ENCODE measurements around the gene SHLD2. TPM values are rescaled to one million over a fixed set of nuclear protein-coding genes. Genes with fewer than 3 reads are reported as not detected.
"Not testable (repeated sequence)": the region's sequence is repeated elsewhere in the genome, so short reads cannot be mapped to it uniquely, and the experiment has no call there.

The SHLD2 gene
- total and polyA plus RNA-seq, 2 donors, result 17.9 to 22.3 TPM

GRCh38 chr10:87060280-87060928 is 34.6 kb upstream of the SHLD2 start:
- H3K36me3 ChIP-seq (ENCODE audit: control insufficient read depth in 2 of 2, insufficient read depth in 2 of 2, low read length in 1 of 2), result peaks cover 21 to 57% of the 10 kb centered on the region in 2 donors
- no peaks in the 10 kb centered on the region for H3K4me1 ChIP-seq (ENCODE audit: control insufficient read depth in 2 of 2, insufficient read depth in 2 of 2, low read length in 2 of 2)
- no peak overlapping the region for H3K4me3 ChIP-seq (ENCODE audit: low read length in 2 of 2)
- no peak overlapping the region for H3K27ac ChIP-seq (ENCODE audit: low read depth in 1 of 2, low read length in 1 of 2)
- WGBS, result 98% methylated on average over 6 of the region's 6 CpGs
- H3K27me3 ChIP-seq (ENCODE audit: control insufficient read depth in 2 of 2, insufficient read depth in 1 of 2, low read length in 1 of 2), result no peaks in the 10 kb centered on the region
- DNase-seq (ENCODE audit: low read depth in 6 of 9, low spot score in 9 of 9), result no peak
- H3K9me3 ChIP-seq (ENCODE audit: control insufficient read depth in 2 of 2, insufficient read depth in 1 of 2, low read length in 1 of 2), result no peaks in the 10 kb centered on the region

- 84% methylated on average over 5 of the region's 5 CpGs for WGBS
- Histone ChIP-seq H3K36me3 (ENCODE audit: control insufficient read depth in 2 of 2, insufficient read depth in 2 of 2, low read length in 1 of 2) (peaks cover 30 to 55% of the 10 kb centered on the region in 2 donors), H3K27me3 (ENCODE audit: control insufficient read depth in 2 of 2, insufficient read depth in 1 of 2, low read length in 1 of 2) (no peaks in the 10 kb centered on the region), H3K4me1 (ENCODE audit: control insufficient read depth in 2 of 2, insufficient read depth in 2 of 2, low read length in 2 of 2) (no peaks in the 10 kb centered on the region), H3K27ac (ENCODE audit: low read depth in 1 of 2, low read length in 1 of 2) (no peak overlapping the region), H3K9me3 (ENCODE audit: control insufficient read depth in 2 of 2, insufficient read depth in 1 of 2, low read length in 1 of 2) (no peaks in the 10 kb centered on the region), H3K4me3 (ENCODE audit: low read length in 2 of 2) (no peak overlapping the region)
- DNase-seq (ENCODE audit: low read depth in 6 of 9, low spot score in 9 of 9), result no peak
Observed at GRCh38 chr10:87064651-87065050, 30.4 kb upstream of the SHLD2 start.

- 98% methylated on average over 2 of the region's 2 CpGs for WGBS
- no peaks in the 10 kb centered on the region for H3K4me1 ChIP-seq (ENCODE audit: control insufficient read depth in 2 of 2, insufficient read depth in 2 of 2, low read length in 2 of 2)
- no peak for DNase-seq (ENCODE audit: low read depth in 6 of 9, low spot score in 9 of 9)
- H3K9me3 ChIP-seq (ENCODE audit: control insufficient read depth in 2 of 2, insufficient read depth in 1 of 2, low read length in 1 of 2), result no peaks in the 10 kb centered on the region
- no peaks in the 10 kb centered on the region for H3K27me3 ChIP-seq (ENCODE audit: control insufficient read depth in 2 of 2, insufficient read depth in 1 of 2, low read length in 1 of 2)
- H3K36me3 ChIP-seq (ENCODE audit: control insufficient read depth in 2 of 2, insufficient read depth in 2 of 2, low read length in 1 of 2), result peaks cover 24 to 46% of the 10 kb centered on the region in 2 donors
- H3K27ac ChIP-seq (ENCODE audit: low read depth in 1 of 2, low read length in 1 of 2), result no peak overlapping the region
- H3K4me3 ChIP-seq (ENCODE audit: low read length in 2 of 2), result no peak overlapping the region
Observed at GRCh38 chr10:87066178-87066577, 28.8 kb upstream of the SHLD2 start.

DNA sequence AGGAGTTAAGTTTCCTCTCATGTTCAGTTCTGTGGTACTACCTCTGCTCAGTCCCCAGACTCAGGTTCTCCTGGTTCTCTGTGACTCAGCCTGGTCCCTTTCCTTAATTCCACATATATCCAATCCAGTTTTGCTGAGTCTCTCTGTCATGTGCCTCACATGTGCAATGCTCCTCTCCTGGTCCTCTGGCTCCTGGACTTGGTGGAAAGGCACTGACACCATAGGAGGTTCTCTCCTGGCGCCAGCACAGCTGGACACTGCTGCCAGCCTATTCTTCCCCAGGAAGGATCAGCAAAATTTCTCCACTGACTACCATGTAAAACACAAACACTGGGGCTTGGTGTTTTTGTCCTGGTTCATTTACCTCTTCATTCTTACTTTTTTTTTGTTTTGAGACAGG is 28.1 kb upstream of the SHLD2 start:
- no peak overlapping the region for H3K27ac ChIP-seq (ENCODE audit: low read depth in 1 of 2, low read length in 1 of 2)
- 100% methylated on average over 1 of the region's 1 CpG for WGBS
- no peaks in the 10 kb centered on the region for H3K4me1 ChIP-seq (ENCODE audit: control insufficient read depth in 2 of 2, insufficient read depth in 2 of 2, low read length in 2 of 2)
- no peaks in the 10 kb centered on the region for H3K27me3 ChIP-seq (ENCODE audit: control insufficient read depth in 2 of 2, insufficient read depth in 1 of 2, low read length in 1 of 2)
- peaks cover 22 to 41% of the 10 kb centered on the region in 2 donors for H3K36me3 ChIP-seq (ENCODE audit: control insufficient read depth in 2 of 2, insufficient read depth in 2 of 2, low read length in 1 of 2)
- DNase-seq (ENCODE audit: low read depth in 6 of 9, low spot score in 9 of 9), result no peak
- no peak overlapping the region for H3K4me3 ChIP-seq (ENCODE audit: low read length in 2 of 2)
- H3K9me3 ChIP-seq (ENCODE audit: control insufficient read depth in 2 of 2, insufficient read depth in 1 of 2, low read length in 1 of 2), result no peaks in the 10 kb centered on the region

DNA sequence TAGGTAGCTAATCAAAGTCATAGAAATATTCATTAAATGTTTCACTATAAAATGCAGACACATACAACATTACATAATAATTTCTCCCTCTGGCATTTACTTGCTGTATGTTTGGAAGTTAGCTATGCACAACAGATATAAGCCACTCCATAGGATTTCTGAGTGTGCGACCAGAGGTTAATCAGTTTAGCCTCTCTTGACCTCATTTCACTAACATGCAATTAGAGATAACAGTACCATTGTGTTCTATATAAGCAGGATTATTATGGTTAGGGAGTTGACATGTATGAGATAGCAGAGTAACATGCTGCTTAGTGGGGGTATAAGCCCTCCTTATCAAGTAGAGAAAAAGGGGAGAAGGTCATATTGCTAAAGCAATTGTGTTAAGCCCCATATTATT is 26.7 kb upstream of the SHLD2 start:
- H3K4me1 ChIP-seq (ENCODE audit: control insufficient read depth in 2 of 2, insufficient read depth in 2 of 2, low read length in 2 of 2), result no peaks in the 10 kb centered on the region
- WGBS, result 99% methylated on average over 1 of the region's 1 CpG
- H3K27me3 ChIP-seq (ENCODE audit: control insufficient read depth in 2 of 2, insufficient read depth in 1 of 2, low read length in 1 of 2), result no peaks in the 10 kb centered on the region
- peaks cover 29 to 47% of the 10 kb centered on the region in 2 donors for H3K36me3 ChIP-seq (ENCODE audit: control insufficient read depth in 2 of 2, insufficient read depth in 2 of 2, low read length in 1 of 2)
- H3K9me3 ChIP-seq (ENCODE audit: control insufficient read depth in 2 of 2, insufficient read depth in 1 of 2, low read length in 1 of 2), result no peaks in the 10 kb centered on the region
- DNase-seq (ENCODE audit: low read depth in 6 of 9, low spot score in 9 of 9), result no peak
- H3K4me3 ChIP-seq (ENCODE audit: low read length in 2 of 2), result no peak overlapping the region
- H3K27ac ChIP-seq (ENCODE audit: low read depth in 1 of 2, low read length in 1 of 2), result no peak overlapping the region

GRCh38 chr10:87072449-87072848 is 22.6 kb upstream of the SHLD2 start:
- H3K4me1 ChIP-seq (ENCODE audit: control insufficient read depth in 2 of 2, insufficient read depth in 2 of 2, low read length in 2 of 2), result no peaks in the 10 kb centered on the region
- H3K4me3 ChIP-seq (ENCODE audit: low read length in 2 of 2), result no peak overlapping the region
- 97% methylated on average over 2 of the region's 2 CpGs for WGBS
- peaks cover 8 to 17% of the 10 kb centered on the region in 2 donors for H3K36me3 ChIP-seq (ENCODE audit: control insufficient read depth in 2 of 2, insufficient read depth in 2 of 2, low read length in 1 of 2)
- H3K9me3 ChIP-seq (ENCODE audit: control insufficient read depth in 2 of 2, insufficient read depth in 1 of 2, low read length in 1 of 2), result no peaks in the 10 kb centered on the region
- no peak for DNase-seq (ENCODE audit: low read depth in 6 of 9, low spot score in 9 of 9)
- H3K27me3 ChIP-seq (ENCODE audit: control insufficient read depth in 2 of 2, insufficient read depth in 1 of 2, low read length in 1 of 2), result no peaks in the 10 kb centered on the region
- H3K27ac ChIP-seq (ENCODE audit: low read depth in 1 of 2, low read length in 1 of 2), result no peak overlapping the region

GRCh38 chr10:87076421-87076820 is 18.6 kb upstream of the SHLD2 start:
- H3K27ac ChIP-seq (ENCODE audit: low read depth in 1 of 2, low read length in 1 of 2); DNase-seq (ENCODE audit: low read depth in 6 of 9, low spot score in 9 of 9); H3K27me3 ChIP-seq (ENCODE audit: control insufficient read depth in 2 of 2, insufficient read depth in 1 of 2, low read length in 1 of 2); H3K4me1 ChIP-seq (ENCODE audit: control insufficient read depth in 2 of 2, insufficient read depth in 2 of 2, low read length in 2 of 2); H3K9me3 ChIP-seq (ENCODE audit: control insufficient read depth in 2 of 2, insufficient read depth in 1 of 2, low read length in 1 of 2); H3K4me3 ChIP-seq (ENCODE audit: low read length in 2 of 2); H3K36me3 ChIP-seq (ENCODE audit: control insufficient read depth in 2 of 2, insufficient read depth in 2 of 2, low read length in 1 of 2): not testable (repeated sequence)
- WGBS, result 93% methylated on average over 2 of the region's 2 CpGs

GRCh38 chr10:87079106-87079836 is 15.7 kb upstream of the SHLD2 start:
- no peaks in the 10 kb centered on the region for H3K27me3 ChIP-seq (ENCODE audit: control insufficient read depth in 2 of 2, insufficient read depth in 1 of 2, low read length in 1 of 2)
- H3K36me3 ChIP-seq (ENCODE audit: control insufficient read depth in 2 of 2, insufficient read depth in 2 of 2, low read length in 1 of 2), result no peaks in the 10 kb centered on the region
- H3K9me3 ChIP-seq (ENCODE audit: control insufficient read depth in 2 of 2, insufficient read depth in 1 of 2, low read length in 1 of 2), result no peaks in the 10 kb centered on the region
- H3K4me3 ChIP-seq (ENCODE audit: low read length in 2 of 2), result no peak overlapping the region
- 90% methylated on average over 11 of the region's 11 CpGs for WGBS
- DNase-seq (ENCODE audit: low read depth in 6 of 9, low spot score in 9 of 9), result no peak
- H3K4me1 ChIP-seq (ENCODE audit: control insufficient read depth in 2 of 2, insufficient read depth in 2 of 2, low read length in 2 of 2), result no peaks in the 10 kb centered on the region
- no peak overlapping the region for H3K27ac ChIP-seq (ENCODE audit: low read depth in 1 of 2, low read length in 1 of 2)

- not testable (repeated sequence) for H3K4me1 ChIP-seq (ENCODE audit: control insufficient read depth in 2 of 2, insufficient read depth in 2 of 2, low read length in 2 of 2); H3K27me3 ChIP-seq (ENCODE audit: control insufficient read depth in 2 of 2, insufficient read depth in 1 of 2, low read length in 1 of 2); H3K9me3 ChIP-seq (ENCODE audit: control insufficient read depth in 2 of 2, insufficient read depth in 1 of 2, low read length in 1 of 2); H3K27ac ChIP-seq (ENCODE audit: low read depth in 1 of 2, low read length in 1 of 2); DNase-seq (ENCODE audit: low read depth in 6 of 9, low spot score in 9 of 9); H3K4me3 ChIP-seq (ENCODE audit: low read length in 2 of 2); H3K36me3 ChIP-seq (ENCODE audit: control insufficient read depth in 2 of 2, insufficient read depth in 2 of 2, low read length in 1 of 2)
- 97% methylated on average over 28 of the region's 31 CpGs for WGBS
Observed at GRCh38 chr10:87080621-87081020, 14.4 kb upstream of the SHLD2 start.
